ENCODE results near the gene SLC25A6.

DNA sequence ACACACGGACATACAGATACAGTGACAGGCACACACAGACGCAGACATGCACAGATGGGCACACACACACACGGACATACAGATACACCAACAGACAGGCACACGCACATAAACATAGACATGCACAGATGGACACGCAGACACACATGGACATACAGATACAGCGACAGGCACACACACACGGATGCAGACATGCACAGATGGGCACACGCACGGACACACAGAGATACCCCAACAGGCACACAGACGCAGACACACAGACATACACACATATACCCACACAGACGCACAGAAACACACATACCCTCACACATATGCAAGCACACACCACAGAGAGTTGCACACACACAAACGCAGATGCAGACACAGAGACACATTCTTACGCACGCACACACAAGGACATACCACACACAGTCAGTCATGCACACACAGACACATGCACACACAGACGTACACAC, 24.4 kb upstream of the SLC25A6 start:
- TF ChIP-seq, protein P1, sequence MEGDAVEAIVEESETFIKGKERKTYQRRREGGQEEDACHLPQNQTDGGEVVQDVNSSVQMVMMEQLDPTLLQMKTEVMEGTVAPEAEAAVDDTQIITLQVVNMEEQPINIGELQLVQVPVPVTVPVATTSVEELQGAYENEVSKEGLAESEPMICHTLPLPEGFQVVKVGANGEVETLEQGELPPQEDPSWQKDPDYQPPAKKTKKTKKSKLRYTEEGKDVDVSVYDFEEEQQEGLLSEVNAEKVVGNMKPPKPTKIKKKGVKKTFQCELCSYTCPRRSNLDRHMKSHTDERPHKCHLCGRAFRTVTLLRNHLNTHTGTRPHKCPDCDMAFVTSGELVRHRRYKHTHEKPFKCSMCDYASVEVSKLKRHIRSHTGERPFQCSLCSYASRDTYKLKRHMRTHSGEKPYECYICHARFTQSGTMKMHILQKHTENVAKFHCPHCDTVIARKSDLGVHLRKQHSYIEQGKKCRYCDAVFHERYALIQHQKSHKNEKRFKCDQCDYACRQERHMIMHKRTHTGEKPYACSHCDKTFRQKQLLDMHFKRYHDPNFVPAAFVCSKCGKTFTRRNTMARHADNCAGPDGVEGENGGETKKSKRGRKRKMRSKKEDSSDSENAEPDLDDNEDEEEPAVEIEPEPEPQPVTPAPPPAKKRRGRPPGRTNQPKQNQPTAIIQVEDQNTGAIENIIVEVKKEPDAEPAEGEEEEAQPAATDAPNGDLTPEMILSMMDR (IDR thresholded peaks at IDR 0.05), result no peak
- no peak for TF ChIP-seq POLR2A (IDR thresholded peaks at IDR 0.05)
- no peak for TF ChIP-seq EP300 (IDR thresholded peaks at IDR 0.05)

Measured in ovary (tissue), 3 donors.